DOHH2 (cell line): ENCODE data around the gene SH3GL1.

Experiments
- EZH2phosphoT487 ChIP-seq: fragments of 200-600 bp; sonication (generic); IDR thresholded peaks from 2 replicates; pipeline ENCODE4 v1.6.1; 2017; ENCODE audit warnings: borderline replicate concordance, mild to moderate bottlenecking, antibody characterized with exemption, low read length, moderate library complexity, mixed read lengths
- TF ChIP-seq, protein P1 (sequence below): fragments of 200-600 bp; sonication (generic); IDR thresholded peaks from one replicate; pipeline ENCODE4 v1.5.1; 2014; ENCODE audit warnings: antibody characterized with exemption, mild to moderate bottlenecking, low read depth, low read length; ENCODE audit not compliant: poor library complexity, severe bottlenecking

DNA sequence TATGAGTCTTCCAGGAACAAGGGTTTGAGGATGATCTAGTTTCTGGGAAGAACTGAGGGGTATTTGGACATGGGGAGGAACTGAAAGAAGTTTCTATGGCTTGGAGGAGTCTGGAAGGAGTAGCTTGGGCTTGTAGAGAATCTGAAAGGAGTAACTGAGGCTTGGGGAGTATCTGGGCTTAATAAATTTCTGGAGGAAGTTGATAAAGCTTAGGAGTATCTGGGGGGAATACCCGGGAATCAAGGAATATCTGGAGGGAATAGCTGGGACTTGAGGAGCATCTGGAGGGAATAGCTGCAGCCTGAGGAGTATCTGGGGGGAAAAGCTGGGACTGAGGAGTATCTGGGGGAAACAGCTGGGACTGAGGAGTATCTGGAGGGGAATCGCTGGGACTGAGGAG, 79.9 kb downstream of the SH3GL1 start:
- TF ChIP-seq EZH2phosphoT487 = no peak
- TF ChIP-seq, protein P1, sequence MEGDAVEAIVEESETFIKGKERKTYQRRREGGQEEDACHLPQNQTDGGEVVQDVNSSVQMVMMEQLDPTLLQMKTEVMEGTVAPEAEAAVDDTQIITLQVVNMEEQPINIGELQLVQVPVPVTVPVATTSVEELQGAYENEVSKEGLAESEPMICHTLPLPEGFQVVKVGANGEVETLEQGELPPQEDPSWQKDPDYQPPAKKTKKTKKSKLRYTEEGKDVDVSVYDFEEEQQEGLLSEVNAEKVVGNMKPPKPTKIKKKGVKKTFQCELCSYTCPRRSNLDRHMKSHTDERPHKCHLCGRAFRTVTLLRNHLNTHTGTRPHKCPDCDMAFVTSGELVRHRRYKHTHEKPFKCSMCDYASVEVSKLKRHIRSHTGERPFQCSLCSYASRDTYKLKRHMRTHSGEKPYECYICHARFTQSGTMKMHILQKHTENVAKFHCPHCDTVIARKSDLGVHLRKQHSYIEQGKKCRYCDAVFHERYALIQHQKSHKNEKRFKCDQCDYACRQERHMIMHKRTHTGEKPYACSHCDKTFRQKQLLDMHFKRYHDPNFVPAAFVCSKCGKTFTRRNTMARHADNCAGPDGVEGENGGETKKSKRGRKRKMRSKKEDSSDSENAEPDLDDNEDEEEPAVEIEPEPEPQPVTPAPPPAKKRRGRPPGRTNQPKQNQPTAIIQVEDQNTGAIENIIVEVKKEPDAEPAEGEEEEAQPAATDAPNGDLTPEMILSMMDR = no peak
